ENCODE measurements around the gene ANAPC16. TPM values are rescaled to one million over a fixed set of nuclear protein-coding genes. Genes with fewer than 3 reads are reported as not detected.
A peak's percentile ranks its signal among the peaks of the same experiment; 100 is the strongest.

The ANAPC16 gene
- total and polyA plus RNA-seq, 8 donors: 86.0 to 167 (median 152) TPM

GRCh38 chr10:72273410-72274212 lies 57.8 kb downstream of the ANAPC16 start, which contains the start of gene DDIT4:
DDIT4 (plus strand) TSS chr10:72273924; CDS start chr10:72274217, 293 bp downstream.
- Histone ChIP-seq H3K9me3 (no peaks in the 10 kb centered on the region), H3K4me1 (peaks cover 16 to 49% of the 10 kb centered on the region in 2 donors), H3K27me3 (no peaks in the 10 kb centered on the region), H3K4me3 (peak within 1 kb of the TSS; percentile 83 to 96), H3K27ac (peak within 1 kb of the TSS; percentile 87 to 99), H3K36me3 (peaks cover 0 to 20% of the 10 kb centered on the region in 2 donors)
- intact Hi-C loops (cut with DNase I): loop anchor here in 1 of 2 donors (10.0 kb wide), 1 partner anchor 61 kb away; no protein-coding TSS in a partner anchor
- no peak for TF ChIP-seq CTCF (IDR thresholded peaks at IDR 0.05)
- ATAC-seq (peak; percentile 89), DNase-seq (peak; percentile 99 to 100 (median 100))

DNA sequence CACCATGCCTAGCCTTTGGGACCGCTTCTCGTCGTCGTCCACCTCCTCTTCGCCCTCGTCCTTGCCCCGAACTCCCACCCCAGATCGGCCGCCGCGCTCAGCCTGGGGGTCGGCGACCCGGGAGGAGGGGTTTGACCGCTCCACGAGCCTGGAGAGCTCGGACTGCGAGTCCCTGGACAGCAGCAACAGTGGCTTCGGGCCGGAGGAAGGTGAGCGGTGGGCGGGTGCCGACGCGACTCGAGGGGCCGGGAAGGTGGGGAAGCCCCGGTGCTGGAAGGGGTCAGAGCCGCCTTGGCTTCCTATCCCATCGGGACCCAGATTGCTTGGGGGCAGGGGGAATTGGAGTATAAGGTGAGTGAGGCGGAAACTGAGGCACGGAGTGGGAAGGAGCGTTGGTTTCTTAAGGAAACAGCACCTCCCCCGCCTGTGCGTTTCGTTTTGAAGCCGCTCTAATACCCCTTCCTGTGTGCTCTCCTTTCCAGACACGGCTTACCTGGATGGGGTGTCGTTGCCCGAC lies 58.5 kb downstream of the ANAPC16 start:
- Histone ChIP-seq H3K9me3 (no peaks in the 10 kb centered on the region), H3K4me1 (peaks cover 16 to 49% of the 10 kb centered on the region in 2 donors), H3K27ac (peak overlapping the region; percentile 87 to 99), H3K27me3 (no peaks in the 10 kb centered on the region), H3K4me3 (peak overlapping the region; percentile 83 to 96), H3K36me3 (peaks cover 0 to 20% of the 10 kb centered on the region in 2 donors)
- no peak for TF ChIP-seq CTCF (IDR thresholded peaks at IDR 0.05)
- DNase-seq: peak in 1 of 4 donors; percentile 87
- intact Hi-C loops (cut with DNase I): loop anchor here in 1 of 2 donors (10.0 kb wide), 1 partner anchor 61 kb away; no protein-coding TSS in a partner anchor
- ATAC-seq: peak; percentile 8

- peaks cover 0 to 20% of the 10 kb centered on the region in 2 donors for H3K36me3 ChIP-seq
- no peaks in the 10 kb centered on the region for H3K27me3 ChIP-seq
- peak overlapping the region; percentile 87 to 99 for H3K27ac ChIP-seq
- ATAC-seq: peak; percentile 27
- peak overlapping the region; percentile 83 to 96 for H3K4me3 ChIP-seq
- intact Hi-C loops (cut with DNase I): loop anchor here in 1 of 2 donors (10.0 kb wide), 1 partner anchor 60 kb away; no protein-coding TSS in a partner anchor
- peaks cover 16 to 49% of the 10 kb centered on the region in 2 donors for H3K4me1 ChIP-seq
- H3K9me3 ChIP-seq: no peaks in the 10 kb centered on the region
- DNase-seq: peak; percentile 51 to 90 (median 75)
- peak; percentile 48 to 57 for TF ChIP-seq CTCF (IDR thresholded peaks at IDR 0.05)
These were observed 59.0 kb downstream of the ANAPC16 start for GRCh38 chr10:72274730-72275350.

DNA sequence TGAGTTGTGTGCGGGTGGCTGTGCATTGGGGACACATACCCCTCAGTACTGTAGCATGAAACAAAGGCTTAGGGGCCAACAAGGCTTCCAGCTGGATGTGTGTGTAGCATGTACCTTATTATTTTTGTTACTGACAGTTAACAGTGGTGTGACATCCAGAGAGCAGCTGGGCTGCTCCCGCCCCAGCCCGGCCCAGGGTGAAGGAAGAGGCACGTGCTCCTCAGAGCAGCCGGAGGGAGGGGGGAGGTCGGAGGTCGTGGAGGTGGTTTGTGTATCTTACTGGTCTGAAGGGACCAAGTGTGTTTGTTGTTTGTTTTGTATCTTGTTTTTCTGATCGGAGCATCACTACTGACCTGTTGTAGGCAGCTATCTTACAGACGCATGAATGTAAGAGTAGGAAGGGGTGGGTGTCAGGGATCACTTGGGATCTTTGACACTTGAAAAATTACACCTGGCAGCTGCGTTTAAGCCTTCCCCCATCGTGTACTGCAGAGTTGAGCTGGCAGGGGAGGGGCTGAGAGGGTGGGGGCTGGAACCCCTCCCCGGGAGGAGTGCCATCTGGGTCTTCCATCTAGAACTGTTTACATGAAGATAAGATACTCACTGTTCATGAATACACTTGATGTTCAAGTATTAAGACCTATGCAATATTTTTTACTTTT lies 59.7 kb downstream of the ANAPC16 start:
- intact Hi-C loops (cut with DNase I): loop anchor here in 1 of 2 donors (10.0 kb wide), 1 partner anchor 59 kb away; no protein-coding TSS in a partner anchor
- peak overlapping the region; percentile 87 to 99 for H3K27ac ChIP-seq
- no peak for TF ChIP-seq CTCF (IDR thresholded peaks at IDR 0.05)
- ATAC-seq (no peak), DNase-seq (peak in 1 of 4 donors; percentile 72)
- H3K9me3 ChIP-seq: no peaks in the 10 kb centered on the region
- H3K36me3 ChIP-seq: peaks cover 0 to 20% of the 10 kb centered on the region in 2 donors
- H3K4me3 ChIP-seq: peak overlapping the region; percentile 83 to 96
- no peaks in the 10 kb centered on the region for H3K27me3 ChIP-seq
- peaks cover 16 to 49% of the 10 kb centered on the region in 2 donors for H3K4me1 ChIP-seq

Measured in left lung (tissue), 10 donors.